HG03342 (cell line): Measurements from ENCODE around the gene ABR.
"Not testable (repeated sequence)": the region's sequence is repeated elsewhere in the genome, so short reads cannot be mapped to it uniquely, and the experiment has no call there.

ENCODE experiments used
- ATAC-seq: cut with Tn5 transposase; IDR thresholded peaks from one replicate; pipeline ENCODE4 v1.9.1; 2021; ENCODE audit warnings: mild to moderate bottlenecking, moderate library complexity; ENCODE audit not compliant: unreplicated experiment

The ABR gene

DNA sequence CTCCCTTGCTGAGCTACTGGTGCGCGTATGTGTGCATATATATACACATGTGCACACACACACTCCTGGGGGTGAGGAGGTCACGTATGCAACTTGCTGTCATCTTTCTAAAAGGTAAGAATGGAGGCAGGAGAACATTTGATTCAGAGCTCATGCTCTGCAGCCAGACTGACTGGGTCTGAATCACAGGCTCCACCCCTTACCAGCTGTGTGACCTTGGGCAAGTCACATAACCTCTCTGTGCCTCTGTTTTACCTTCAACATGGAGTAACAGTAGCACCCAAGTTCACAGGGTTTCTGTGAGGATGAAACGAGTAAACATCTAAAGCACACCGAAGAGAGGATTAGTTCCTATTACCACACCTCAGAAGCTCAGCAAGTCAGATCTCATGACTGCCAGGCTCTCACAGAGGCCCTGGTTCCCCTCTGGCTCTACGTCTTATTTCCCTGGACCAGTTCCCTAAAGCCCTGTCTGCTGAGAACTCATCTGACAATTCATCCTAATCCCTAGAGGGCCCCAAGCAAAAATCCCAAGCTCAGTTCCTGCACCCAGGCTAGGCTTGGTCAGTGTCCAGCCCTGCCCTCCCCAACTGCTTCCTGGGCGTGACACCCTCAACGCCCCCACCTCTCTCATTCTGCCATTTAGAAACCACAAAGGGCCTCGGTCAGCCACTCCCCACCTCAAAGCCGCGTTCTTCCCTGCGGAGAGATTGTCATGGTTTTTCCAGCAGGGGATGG is 28.7 kb downstream of the ABR start:
- no peak for ATAC-seq

GRCh38 chr17:1149869-1150268 is 29.9 kb downstream of the ABR start:
- ATAC-seq: no peak

- ATAC-seq: no peak
Observed at GRCh38 chr17:1147664-1148063, 32.1 kb downstream of the ABR start.

- no peak for ATAC-seq
Observed at GRCh38 chr17:1146561-1147265, 33.1 kb downstream of the ABR start.

DNA sequence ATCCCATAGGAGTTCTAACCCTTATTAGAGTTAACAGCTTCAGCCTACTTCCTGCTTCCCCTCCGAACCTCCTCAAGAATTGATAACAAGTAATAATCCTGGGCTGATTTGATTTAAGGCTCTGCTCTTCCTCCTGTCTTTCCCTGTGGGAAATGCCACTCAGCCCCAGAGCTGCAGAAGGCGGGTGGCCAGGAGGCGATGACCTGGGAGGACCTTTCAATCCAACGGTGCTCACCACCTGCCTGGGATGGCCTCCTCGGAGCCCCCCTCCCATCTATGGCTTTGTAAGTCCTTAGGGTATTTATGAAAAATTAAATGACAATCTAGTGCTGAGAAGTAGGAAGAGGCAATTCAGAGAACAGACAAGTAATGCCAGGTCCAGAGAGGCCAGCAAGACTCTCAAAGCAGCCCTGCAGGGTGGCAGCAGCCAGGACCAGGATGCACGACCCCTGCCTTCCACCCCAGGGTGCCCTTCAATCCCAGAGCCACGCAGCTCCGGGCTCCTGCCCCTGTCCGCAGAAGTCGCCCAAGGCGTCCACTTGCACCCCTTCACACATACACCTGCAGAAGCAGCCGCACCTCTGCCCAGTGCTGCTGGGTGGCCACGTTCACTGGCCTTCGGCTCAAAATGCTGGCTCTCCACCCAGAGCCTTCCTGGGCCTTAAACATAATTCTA is 34.3 kb downstream of the ABR start:
- ATAC-seq: no peak

DNA sequence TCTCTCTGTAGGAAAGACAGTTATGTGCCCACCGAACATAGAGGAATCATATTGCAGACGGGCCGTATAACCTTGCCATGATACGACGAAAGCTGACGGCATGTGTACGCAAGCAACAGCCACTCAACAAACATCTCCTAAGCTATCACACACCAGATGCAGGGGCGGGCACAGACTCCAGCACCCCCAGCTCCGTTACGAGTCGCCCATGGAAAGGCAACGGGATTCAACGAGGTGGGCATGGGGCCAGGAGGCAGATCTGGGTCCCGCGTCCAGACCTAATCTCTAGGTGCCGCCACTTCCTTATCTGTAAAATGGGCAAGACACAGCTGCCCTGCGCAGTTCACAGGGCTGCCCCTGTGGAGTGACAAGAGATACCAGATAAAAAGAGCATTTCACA is 35.6 kb downstream of the ABR start:
- no peak for ATAC-seq

DNA sequence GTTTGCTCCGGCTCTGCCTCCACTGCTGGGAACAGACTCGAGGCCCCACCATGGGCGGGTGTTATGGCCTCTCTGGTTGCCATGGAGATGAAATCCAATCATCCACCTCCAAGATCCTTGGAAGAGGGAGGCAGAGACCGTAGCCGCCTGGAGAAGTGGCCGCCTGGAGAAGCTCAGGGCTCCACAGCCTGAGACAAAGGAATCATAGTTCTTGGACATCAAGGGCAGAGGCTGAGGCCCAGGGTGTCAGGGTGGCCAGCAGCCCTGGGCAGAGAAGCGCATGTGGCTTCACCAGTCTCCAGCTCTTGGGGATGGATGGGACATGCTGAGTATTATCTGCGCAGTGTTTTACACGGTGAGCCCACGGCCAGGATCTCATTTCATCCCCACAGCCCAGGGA is 36.2 kb downstream of the ABR start:
- ATAC-seq: no peak

- ATAC-seq: no peak
Observed at GRCh38 chr17:1142561-1142971, 37.2 kb downstream of the ABR start.

GRCh38 chr17:1137465-1137894 is 42.3 kb downstream of the ABR start:
- ATAC-seq: no peak

DNA sequence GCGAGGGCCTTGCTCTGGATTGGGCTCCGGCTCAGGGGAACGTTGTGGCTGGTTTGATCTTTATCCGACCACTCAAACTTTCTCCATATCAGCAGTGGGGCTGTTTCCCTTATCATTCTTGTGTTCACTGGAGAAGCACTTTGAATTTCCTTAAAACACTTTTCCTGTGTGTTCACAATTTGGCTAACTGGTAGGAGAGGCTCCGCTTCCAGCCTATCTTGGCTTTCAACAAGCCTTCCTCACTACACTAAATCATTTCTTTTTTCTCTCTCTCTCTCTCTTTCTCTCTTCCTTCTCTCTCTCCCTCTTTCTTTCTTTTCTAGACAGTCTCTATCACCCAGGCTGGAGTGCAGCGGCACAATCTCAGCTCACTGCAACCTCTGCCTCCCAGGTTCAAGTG is 43.0 kb downstream of the ABR start:
- ATAC-seq: no peak

DNA sequence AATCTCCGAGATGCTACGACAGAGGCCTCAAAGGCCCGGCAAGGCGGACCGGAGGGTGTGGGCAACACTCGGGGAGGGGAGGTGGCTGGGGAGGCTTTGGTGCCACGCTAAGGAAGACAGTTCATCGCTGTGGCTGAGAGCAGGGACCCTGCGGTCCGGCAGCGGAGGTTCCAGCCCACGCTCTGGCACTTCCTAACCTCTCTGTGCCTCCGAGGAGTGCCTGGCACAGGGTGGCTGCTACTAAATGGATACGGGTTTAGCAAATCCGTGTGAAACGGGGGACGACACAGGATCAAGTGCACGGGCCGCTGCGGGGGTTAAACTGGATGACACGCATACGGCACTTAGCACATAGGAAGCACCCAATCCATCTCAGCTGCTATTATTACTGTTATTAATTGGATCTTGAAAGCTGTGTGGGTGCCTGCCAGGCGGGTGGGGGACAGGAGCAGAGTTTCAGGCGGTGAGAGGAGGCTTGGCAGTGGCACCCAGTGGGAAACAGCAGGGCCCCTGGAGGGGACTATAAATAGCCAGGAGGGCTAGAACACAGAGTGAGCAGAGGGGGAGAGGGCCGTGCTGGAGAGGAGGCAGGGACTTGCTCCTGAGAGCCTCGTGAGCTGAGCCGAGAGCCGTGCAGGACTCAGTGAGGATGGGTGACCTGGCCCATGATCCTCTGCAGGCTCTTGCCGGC is 45.0 kb downstream of the ABR start:
- no peak for ATAC-seq

DNA sequence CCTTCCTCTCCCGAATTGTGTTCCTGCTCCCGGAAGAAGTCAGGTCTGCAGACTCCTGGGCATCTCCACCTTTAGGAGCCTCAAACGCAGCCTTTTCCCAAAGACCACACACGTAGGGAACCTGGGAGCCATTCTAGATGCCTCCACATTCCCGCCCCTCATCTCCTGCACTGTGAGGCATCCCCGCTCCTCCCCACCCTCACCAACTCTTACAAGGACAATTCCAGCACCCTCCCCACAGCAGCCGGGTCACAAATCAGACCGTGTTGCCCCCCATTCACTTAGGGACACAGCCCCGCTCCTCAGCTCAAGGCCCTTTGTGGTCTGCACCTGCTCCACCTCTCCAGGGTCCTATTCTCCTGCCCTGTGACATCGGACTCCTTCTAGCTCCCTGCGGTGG is 49.6 kb downstream of the ABR start:
- no peak for ATAC-seq

- ATAC-seq: not testable (repeated sequence)
Observed at GRCh38 chr17:1128463-1128862, 51.3 kb downstream of the ABR start.

DNA sequence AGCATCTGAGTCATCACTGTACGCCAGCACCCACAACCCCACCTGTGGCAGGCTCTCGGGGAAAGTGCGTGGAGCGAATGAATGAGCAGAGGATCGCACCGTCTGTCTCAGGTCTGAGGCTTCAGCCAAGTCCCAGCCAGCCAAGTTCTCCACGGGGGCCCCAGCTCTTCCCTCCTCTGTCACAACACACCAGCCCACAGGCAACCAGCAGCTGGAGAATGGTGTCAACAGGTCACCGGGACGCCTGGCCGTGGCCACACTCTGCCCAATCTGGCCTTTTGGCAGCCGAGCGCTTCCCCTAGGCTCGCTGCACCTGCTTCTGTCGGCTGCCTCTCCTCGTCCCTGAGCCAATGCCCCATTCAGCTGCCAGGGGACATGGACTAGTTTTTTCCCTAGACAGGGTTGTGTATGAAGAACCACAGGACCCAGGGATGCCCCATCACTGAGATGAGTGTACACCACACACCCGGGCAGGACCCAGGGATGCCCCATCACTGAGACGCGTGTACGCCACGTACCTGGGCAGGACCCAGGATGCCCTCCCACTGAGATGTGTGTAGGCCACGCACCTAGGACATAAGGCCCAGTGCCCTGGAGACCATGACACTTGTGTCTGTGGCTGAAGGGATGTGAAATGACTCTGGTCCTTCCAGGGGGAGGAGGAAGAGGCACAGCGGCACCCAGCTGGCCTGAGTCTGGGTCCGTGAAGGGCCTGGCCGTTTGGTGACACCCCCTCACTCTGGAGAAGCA is 52.8 kb downstream of the ABR start:
- ATAC-seq: no peak

GRCh38 chr17:1126250-1126797 is 53.5 kb downstream of the ABR start:
- no peak for ATAC-seq

- ATAC-seq: no peak
Observed at GRCh38 chr17:1125788-1126145, 54.0 kb downstream of the ABR start.

DNA sequence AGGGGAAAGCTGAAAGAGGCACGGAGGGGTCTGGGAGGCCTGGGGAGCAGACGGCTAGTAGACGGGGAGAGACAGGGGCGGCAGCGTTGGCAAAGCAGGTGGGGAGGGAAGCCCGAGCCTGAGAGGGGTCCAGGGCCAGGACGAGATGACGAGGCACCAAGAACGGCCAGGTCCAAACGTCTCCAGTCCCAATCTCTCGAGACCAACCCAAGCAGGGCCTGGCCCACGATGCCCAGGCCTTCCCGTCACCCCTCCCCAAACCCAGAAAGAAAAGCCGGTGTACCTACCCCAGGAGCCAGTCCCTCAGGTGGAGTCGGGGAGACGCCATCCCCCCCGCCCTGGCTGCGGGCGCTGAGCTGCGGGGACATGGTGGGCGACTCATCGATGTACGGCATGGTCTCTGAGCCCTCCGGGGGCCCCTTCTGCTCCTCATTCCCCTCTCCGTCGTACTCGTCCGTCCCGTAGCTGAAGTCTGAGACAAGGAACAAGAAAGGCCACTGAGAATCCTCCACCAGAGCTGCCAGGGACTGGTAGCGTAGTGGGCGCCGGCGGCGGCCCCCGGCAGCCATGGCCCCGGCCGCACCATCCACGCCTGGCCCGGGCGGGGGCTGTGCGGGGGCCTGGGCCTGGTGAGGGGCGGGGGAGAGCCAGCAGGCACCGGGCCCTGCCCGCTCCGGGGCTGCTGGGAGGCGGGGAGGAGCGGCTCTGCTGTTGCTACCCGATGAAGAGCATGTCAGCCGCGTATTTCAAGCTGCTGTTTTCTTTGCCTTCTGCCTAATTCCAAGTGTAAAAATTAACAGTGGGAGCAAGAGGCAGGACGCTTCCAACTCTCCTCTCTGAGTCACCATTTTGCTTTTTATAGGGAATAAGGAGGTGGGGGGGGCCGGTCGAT is 54.6 kb downstream of the ABR start:
- ATAC-seq: no peak

GRCh38 chr17:1123921-1124715 is 55.7 kb downstream of the ABR start:
- no peak for ATAC-seq

DNA sequence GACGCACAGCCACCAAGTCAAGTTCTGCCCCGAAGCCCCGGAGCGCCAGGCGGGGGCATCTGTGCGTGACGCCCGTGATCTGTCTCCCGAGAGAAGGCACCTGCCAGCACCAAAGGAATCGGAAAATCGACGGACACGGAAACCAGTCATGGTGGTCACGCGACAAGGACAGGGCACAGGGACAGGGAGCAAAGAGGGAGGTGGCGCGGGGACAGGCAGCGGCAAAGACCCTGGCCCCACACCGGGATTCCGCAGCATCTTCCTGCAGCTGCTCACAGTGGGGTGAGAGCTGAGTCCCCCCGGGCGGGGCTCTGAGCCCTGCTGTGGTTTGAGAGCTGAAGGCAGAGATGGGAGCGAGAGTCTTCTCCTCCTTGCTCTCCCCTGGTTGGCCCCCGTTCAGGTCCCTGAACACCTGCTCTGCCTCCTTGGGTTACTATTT is 56.4 kb downstream of the ABR start:
- no peak for ATAC-seq
